Measurements from ENCODE around the gene METTL4.
A peak's percentile ranks its signal among the peaks of the same experiment; 100 is the strongest.
"Not testable (repeated sequence)": the region's sequence is repeated elsewhere in the genome, so short reads cannot be mapped to it uniquely, and the experiment has no call there.

METTL4 gene

DNA sequence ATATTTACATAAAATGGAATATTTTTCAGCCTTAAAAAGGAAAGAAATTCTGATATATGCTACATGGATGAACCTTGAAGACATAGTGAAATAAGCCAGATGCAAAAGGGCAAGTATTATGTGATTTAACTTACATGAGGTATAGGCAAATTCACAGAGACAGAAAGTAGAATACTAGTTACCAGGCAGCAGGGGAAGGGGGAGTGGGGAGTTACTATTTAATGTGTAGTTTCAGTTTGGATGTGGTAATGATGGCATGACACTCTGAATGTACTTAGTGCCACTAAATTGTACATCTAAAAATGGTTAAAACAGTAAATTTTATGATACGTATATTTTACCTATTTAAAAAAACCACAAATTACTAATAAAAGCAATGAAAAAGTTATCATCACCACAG, 12.1 kb downstream of the METTL4 start:
- no peak for DNase-seq

DNA sequence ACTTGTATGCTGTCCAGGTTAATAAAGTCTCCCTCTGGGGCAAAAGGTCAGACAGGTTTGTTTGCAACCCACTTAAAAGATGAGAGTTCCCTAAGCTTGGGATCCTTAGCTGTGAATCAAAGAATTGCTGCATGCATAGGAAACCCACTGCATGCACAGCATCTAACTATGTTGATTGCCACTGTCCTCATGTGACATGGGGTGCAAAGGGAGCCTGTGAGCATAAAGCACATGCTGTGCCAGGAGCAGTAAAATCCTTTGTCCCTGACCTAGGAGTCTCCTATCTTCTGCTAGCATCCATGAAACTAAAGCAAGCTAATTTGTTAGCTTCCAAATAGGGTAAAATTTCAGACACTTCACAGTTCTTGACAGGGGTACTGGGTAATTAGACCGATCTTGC, 13.8 kb downstream of the METTL4 start:
- no peak for DNase-seq

DNA sequence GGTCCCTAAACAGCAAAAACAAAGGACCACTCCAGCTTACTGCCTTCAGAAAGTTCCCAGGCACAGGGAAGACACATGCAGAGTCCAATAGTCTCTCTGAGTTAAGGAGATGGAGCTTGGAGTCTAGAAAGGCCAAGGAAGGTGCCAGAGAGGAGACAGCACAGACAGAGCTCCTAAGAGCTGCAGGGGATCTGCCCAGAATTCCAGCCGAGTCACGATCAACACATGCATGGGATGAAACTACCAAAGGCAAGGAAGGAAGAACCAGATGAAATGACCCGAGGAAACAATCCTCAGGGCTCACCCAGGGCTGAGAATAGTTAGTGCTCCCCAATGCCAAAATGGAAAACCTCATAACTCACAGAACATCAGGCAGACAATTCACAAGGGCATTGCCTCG, 15.4 kb downstream of the METTL4 start:
- DNase-seq: no peak

DNA sequence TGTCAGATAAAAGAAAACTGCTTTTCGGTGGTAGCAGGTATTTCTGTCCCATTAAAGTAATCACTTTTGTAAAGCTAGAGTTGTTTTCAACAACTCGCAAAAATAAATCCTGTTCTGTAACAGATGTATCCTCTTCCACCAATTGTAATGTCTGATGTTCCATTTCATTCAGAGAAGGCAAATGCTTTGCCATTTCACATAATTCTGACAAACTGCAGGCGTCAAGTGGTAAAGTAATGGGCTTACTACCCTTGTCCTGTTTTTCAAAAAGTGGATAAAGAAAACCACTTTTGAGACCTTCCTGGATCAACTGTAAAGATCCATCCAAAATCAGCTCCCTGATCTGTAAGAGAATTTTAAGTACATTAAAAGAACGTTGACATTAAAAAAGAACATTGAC, 16.6 kb downstream of the METTL4 start:
- DNase-seq: no peak

DNA sequence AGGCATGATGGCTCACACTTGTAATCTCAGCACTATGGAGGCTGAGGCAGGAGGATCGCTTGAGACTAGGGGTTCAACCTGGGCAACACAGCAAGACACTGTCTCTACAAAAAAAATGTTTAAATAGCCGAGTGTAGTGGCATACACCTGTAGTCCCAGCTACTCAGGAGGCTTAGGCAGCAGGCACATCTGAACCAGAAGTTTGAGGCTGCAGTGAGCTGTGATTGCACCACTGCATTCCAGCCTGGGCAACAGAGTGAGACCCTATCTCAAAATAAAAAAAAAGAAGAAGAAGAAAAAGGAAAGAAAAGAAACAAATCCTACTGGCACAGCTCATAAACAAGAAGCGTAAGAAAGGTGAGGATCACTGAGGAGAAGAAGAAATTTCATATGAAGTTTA, 19.9 kb downstream of the METTL4 start:
- no peak for DNase-seq

DNA sequence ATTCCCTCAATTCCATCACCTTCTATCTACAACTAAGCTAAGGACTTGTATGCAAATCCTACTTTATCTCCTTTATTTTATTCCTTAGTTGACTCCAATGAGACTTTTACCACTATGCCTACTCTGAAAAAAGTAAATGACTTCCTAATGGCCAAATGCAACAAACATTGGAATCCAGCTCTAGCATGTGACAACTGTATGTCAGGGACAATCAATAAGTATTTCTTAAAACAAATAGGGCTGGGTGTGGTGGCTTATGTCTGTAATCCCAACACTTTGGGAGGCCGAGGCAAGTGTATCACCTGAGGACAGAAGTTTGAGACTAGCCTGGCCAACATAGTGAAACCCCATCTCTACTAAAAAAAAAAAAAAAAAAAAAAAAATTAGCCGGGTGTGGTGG, 21.8 kb downstream of the METTL4 start:
- DNase-seq: no peak

DNA sequence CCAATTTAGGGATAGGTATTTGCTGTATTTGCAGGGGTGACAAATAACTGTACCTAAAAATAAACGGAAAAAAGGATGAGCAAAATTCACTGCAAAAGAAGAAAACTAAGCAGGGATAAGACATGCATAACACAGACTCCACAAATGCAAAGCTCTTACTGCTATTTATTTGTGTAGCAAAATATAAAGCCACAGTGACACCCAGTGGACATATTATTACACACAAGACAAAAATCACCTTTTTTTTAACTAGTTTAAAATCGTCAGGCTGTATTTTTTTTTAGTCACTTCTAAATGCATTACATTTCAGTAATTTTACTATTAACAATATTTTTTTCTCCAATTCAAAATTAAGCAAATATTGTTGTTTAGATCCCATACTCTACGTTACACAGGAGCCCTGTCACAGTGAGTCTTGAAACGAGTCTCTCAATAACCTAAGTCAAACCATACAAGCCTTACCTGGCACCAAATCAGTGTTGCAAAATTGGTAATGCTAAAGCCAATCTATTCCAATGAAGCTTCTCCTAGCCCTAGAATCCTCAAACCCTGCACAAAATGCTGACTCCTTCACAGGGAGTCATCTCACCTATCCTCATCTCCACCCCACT, 23.7 kb downstream of the METTL4 start:
- peak in 1 of 2 donors; percentile 61 for DNase-seq

DNA sequence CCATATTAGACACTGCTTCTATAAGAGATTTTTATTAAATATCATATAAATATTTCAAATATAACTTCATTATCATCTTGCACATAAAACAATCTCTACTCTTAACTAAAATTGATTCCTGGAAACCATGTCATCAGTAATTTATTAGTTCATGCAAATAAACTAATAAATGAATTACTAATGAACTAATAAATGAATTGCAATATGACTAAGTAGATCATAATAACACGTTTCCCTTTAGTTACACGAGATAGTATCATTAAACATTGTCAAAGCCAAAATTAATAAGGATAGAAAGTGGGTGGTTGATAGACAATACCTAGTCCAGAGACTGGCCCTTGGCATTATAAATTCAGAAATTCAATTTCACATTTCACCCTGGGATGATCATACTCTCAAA, 26.1 kb downstream of the METTL4 start:
- no peak for DNase-seq

DNA sequence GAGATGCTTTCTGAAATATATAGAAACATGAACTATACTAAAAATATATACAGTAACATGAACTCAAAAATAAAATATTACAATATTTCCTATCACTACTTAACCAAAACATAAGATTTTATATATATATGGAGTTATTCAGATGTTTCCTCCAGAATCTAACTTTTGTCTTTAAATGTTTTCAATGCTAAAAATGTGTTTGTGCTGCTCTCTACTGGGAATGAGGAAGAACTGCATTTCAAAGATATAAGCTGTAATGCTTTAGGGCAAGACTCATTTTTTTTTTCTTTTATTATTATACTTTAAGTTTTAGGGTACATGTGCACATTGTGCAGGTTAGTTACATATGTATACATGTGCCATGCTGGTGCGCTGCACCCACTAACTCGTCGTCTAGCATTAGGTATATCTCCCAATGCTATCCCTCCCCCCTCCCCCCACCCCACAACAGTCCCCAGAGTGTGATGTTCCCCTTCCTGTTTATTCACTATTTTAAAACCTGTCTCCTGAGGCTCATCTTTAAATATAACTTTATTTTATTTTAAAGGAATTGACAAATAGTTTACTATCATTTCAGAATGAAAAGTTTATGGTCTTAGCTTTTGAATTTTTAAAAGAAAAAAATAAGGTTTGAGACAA, 29.3 kb downstream of the METTL4 start:
- peak in 1 of 2 donors; percentile 55 for DNase-seq

DNA sequence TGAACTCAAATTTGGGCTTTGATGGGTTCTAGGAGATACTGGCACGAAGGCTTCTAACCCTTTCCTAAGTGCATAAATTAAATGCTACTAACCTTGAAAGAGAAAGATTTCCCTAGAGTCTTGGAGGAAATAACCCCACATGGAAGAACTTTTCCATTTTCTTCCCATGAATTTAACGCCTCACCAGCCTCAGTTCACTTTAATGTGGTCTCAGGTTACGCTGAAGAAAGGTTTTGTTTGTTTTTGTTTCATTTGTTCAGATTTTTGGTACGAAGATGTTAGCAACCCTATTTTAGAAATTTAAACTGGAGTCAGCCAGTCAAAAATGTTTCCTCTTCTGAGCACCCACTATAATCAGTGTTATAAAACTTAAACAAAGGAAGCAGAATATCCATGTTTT, 30.7 kb downstream of the METTL4 start:
- DNase-seq: no peak

DNA sequence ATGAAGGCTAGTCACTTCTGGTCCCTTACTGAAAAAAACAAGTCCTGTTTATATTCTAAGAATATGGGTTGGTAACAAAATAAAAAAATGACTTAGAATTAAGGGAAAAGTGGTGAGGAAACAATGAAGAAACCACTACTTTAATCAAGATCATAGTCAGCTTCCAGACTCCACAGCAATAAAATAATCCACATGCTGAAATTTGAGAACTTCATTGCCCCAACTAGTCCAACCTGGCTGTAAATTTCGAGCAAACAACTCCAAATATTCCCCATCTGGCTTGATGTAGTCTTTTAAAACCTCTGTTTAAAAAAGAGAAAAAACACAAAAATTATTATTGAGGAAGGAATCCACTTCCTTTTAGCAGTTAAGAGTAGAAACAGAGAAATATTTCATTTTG, 32.5 kb downstream of the METTL4 start:
- no peak for DNase-seq

DNA sequence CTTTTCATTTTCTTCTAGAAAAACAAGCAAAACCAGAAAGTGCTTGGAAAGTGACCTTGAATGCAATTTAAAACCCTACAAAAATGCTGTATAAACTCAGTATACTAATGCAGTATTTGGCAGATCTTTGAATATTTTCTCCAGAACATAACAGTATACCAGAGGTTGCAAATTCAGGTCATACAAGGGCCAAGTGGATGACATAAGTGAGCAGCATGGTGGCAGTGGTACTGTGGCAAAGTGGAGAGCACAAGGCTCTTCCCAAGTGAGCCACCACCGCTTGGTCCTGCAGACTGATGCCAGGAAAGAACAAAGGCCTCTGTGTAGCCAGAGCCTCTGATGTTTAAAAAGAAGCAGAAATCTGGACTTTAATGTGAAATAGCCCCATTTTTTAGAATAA, 33.1 kb downstream of the METTL4 start:
- DNase-seq: no peak

DNA sequence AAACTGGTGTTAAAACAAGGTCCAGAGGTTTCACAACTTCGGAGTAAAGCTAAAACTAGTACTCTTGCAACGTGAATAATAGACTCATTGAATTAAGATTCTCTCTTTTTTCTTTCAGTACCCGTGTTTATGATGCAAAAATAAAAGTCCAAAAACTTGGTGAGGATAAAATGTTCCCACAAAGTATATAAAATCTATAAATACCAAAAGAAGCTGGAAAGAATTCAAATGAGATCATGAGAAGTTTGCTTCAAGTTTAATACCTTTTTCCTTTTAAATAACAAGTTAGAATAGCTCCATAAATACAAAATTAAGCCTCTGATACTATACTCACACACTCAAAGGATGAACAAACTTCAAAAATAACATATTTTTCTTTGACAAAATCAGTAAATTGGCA, 34.0 kb downstream of the METTL4 start:
- no peak for DNase-seq

DNA sequence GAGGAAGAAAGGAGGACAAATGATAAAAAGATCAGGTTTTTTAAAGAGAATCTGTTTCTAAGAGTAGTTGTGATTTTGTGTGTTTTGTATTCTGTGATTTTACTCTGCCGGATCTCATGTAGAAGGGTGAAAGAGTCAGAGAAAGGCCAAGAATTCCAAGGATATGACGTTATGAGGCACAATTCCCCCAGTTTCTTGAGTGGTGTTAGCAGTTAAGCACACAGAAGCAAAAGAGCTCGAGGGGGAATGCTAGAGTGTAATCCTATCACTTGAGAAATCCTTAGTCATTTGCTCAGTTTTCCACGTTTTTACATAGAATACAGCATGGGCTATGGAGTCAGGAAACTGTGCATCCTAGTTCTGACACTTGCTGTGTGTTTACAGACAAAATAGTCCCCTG, 34.8 kb downstream of the METTL4 start:
- no peak for DNase-seq

DNA sequence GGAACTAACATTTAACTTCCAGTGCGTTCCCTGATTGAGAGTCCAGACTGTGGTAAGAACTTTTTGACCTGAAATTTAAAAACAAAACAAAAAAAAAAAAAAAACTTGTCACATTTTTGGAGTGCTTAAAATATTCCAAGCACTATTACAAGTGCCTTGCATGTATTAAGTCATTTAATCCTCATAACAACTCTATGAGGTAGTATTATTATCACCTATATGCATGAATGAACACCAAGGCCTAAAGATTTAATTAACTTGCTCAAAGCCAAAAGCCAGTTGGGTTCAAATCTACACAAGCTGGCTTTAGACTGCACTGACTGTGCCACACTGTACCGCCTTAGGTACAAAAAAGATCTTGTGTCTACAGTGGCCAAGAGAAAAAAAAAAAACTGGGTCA, 35.2 kb downstream of the METTL4 start:
- DNase-seq: no peak

DNA sequence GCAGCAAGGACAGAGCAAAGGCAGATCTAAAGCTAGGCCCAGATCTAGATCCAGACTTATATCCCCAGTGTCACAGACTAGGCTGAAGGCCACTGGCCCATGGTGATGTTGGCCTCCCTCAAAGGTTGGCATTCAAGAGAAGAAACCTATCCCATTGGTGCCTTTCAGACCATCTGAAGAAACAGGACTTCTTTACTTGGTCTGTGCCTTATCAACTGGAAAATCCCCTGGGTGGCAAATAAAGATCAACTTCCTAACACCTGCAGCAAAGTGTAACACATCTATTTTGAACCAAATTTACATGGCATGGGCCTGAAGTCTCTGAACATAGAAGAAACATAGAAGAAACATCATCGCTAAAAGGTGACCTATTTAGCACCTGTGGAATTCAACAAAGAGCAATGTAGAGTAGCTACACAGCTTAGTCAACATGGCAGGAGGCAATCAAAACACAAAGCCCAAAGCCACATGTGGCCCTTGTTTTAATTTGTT, 35.8 kb downstream of the METTL4 start:
- DNase-seq: no peak

DNA sequence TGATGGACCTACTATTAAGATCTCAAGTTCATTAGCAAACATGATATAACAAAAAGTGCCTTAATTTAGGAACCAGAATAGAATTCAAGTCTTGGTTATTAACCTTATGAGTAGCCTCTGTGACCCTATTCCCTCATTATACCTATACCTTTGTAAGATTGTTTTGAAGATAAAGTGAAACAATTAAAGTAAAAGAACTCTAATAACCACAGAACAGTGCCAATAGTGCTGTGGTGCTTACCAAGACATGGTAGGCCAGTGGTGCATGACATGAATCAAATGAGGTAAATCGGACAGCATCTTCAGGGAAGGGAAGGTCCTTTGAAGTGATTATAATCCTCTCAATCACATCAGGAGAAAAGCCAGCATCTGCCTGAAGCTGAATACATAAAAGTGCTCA, 36.4 kb downstream of the METTL4 start:
- no peak for DNase-seq

DNA sequence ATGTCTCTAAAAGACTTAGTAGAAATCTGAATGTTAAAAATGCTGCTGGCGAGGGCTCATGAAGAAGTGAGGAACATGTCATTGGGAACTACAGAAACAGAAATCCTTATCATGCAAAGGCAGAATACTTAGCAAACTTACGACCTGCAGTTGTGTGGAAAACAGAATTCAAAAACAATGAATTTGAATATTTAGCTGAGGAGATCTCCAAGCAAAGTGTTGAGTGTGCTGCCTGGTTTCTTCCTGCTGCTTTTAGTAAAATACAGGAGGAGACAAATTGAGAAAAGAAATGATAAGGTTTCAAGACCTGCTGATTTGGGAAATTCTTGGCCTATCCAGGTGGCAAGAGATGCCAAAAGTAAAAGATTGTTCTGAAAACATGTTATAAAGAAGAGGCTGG, 38.5 kb downstream of the METTL4 start:
- DNase-seq: no peak

DNA sequence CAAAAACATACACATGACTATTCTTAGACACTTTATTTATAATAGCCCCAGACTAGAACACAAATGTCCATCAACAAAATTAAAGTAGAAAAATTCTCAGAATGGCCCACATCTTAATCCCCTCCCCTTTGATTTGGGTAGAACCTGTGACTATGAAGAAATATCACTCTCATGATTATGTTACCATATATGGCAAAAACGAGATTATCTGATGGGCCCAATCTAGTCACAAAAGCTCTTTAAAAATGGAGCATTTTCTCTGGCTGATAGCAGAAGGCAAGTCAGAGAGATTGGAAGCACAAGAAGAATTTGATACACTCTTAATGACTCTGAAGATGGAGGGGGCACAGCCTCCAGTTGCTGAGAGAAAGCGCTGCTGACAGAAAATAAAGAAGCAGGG, 39.6 kb downstream of the METTL4 start:
- DNase-seq: no peak

DNA sequence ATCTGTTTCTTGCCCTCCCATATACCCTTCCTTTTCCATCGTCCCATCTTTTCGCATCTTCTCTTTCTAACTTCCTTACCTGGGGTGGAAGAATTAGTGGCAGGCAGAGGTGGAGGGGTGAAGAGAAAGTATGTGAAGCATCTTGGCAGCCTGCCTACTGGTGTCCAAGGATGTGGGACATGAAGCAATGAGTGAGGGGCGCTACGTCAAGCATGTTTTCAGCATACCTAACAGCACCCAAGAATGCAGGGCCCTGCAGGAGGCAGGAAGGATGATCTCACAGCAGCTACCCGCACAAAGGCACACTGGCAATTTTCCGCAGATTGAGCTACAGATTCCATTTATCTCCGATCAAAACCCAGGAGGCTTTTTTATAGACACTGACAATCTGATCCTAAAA, 42.2 kb downstream of the METTL4 start:
- no peak for DNase-seq

DNA sequence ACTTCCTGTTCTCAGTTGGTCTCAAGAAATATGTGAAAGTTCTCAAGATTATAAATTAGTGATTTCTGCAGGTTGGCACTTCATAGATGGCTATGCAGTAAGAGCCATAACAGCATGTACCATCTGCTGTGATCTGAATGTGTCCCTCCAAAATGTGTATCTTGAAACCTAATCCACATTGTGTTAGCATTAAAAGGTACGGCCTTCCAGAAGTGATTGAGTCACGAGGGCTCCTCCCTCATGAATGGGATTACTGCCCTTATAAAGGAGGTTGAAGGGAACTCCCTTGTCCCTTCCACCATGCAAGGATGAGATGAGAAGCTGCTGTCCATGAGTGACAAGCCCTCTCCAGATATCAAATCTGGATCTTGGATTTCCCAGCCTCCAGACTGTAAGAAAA, 45.0 kb downstream of the METTL4 start:
- DNase-seq: no peak

DNA sequence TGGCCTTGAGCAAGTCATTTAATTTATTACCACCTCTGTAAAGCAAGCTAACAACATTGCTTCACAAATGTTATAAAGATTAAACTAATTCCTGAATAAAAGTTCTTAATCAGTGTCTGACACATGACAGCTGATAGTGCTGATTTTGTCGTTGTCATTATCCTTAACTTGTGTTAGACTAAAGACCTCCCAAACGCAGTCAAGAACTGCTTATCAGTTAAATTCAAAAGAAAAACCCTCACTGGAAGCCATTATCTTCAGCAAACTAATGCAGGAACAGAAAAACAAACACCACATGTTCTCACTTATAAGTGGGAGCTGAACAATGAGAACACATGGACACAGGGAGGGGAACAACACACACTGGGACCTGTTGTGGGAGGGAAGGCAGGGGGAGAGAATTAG, 46.5 kb downstream of the METTL4 start:
- DNase-seq: not testable (repeated sequence)

DNA sequence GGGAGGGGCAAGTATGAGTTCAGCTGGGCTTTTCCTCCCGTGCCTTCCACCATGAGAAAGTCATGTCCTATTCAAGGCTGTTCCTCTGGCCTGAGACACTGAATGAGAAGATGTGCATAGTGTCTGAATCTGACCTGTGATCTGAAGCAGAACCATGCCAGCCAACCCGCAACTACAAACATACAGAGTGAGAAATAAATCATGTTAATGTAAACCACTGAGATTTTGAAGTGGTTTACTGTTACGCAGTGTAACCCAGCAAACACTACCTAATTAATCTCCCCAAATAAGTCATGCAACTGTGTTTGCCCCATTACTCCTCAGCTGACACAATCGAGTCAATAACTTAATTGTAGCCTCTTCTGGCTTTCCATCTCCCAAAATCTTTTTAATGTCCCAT, 49.2 kb downstream of the METTL4 start:
- DNase-seq: no peak

DNA sequence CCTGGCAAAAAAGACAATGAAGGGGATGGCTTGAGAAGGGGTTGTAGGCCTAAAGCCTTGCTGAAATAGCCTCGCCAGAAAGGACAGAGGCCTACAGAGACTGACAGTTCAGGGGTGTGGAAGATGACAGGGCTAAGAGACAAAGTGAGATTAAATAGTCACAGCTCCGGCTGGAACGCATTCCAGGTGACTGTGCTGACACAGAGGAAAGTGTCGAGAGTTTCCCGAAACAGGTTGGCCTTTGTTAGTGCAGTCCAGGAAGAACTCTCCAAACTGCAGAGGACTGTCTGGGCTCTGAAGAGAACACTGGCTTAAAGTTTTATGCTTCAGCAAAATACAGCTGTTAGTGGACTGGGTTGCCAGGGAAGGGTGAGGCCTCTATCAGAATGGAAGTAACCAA, 52.8 kb downstream of the METTL4 start:
- DNase-seq: no peak
